ENCODE measurements around the gene SLC47A2. TPM values are rescaled to one million over a fixed set of nuclear protein-coding genes. Genes with fewer than 3 reads are reported as not detected.
A peak's percentile ranks its signal among the peaks of the same experiment; 100 is the strongest.

Gene SLC47A2
- total and polyA plus RNA-seq, 2 of the 13 experiments (the other 11 are each of a cell fraction or from before 2014, with no cell fraction given): 0.04 TPM; not detected in 1

GRCh38 chr17:19660219-19660870, 56.0 kb downstream of the SLC47A2 start (continued):
- TF ChIP-seq, protein P1, sequence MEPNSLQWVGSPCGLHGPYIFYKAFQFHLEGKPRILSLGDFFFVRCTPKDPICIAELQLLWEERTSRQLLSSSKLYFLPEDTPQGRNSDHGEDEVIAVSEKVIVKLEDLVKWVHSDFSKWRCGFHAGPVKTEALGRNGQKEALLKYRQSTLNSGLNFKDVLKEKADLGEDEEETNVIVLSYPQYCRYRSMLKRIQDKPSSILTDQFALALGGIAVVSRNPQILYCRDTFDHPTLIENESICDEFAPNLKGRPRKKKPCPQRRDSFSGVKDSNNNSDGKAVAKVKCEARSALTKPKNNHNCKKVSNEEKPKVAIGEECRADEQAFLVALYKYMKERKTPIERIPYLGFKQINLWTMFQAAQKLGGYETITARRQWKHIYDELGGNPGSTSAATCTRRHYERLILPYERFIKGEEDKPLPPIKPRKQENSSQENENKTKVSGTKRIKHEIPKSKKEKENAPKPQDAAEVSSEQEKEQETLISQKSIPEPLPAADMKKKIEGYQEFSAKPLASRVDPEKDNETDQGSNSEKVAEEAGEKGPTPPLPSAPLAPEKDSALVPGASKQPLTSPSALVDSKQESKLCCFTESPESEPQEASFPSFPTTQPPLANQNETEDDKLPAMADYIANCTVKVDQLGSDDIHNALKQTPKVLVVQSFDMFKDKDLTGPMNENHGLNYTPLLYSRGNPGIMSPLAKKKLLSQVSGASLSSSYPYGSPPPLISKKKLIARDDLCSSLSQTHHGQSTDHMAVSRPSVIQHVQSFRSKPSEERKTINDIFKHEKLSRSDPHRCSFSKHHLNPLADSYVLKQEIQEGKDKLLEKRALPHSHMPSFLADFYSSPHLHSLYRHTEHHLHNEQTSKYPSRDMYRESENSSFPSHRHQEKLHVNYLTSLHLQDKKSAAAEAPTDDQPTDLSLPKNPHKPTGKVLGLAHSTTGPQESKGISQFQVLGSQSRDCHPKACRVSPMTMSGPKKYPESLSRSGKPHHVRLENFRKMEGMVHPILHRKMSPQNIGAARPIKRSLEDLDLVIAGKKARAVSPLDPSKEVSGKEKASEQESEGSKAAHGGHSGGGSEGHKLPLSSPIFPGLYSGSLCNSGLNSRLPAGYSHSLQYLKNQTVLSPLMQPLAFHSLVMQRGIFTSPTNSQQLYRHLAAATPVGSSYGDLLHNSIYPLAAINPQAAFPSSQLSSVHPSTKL (CRISPR knock-in tag; IDR thresholded peaks at IDR 0.05): peak; percentile 96
- TF ChIP-seq ZNF264 (CRISPR knock-in tag; IDR thresholded peaks at IDR 0.05) (no peak; the same call in 1 of the 2 replicates), NBN (conservative IDR thresholded peaks at IDR 0.05) (no peak), ZNF460 (CRISPR knock-in tag; IDR thresholded peaks at IDR 0.05; ENCODE audit: borderline replicate concordance) (no peak), ZNF616 (CRISPR knock-in tag; IDR thresholded peaks at IDR 0.05; ENCODE audit: low read depth) (no peak), MXD1 (CRISPR knock-in tag; IDR thresholded peaks at IDR 0.05) (no peak), ZNF646 (CRISPR knock-in tag; IDR thresholded peaks at IDR 0.05) (no peak), ZBTB7B (CRISPR knock-in tag; IDR thresholded peaks at IDR 0.05) (peak; percentile 85), HNF4G (IDR thresholded peaks at IDR 0.05; ENCODE audit: borderline replicate concordance, low read depth, low read length) (peak; percentile 72), HNF4G (CRISPR knock-in tag; IDR thresholded peaks at IDR 0.05; ENCODE audit: borderline replicate concordance, low read depth) (peak; percentile 30; the same call in 1 of the 2 replicates), SMAD1 (CRISPR knock-in tag; IDR thresholded peaks at IDR 0.05; ENCODE audit: borderline replicate concordance, low read depth) (no peak), ATAD3A (CRISPR knock-in tag; IDR thresholded peaks at IDR 0.05) (no peak), ZNF543 (CRISPR knock-in tag; IDR thresholded peaks at IDR 0.05) (no peak), ZNF737 (CRISPR knock-in tag; IDR thresholded peaks at IDR 0.05; ENCODE audit: borderline replicate concordance) (no peak), ZNF605 (CRISPR knock-in tag; IDR thresholded peaks at IDR 0.05) (no peak)
- TF ChIP-seq, protein P2, sequence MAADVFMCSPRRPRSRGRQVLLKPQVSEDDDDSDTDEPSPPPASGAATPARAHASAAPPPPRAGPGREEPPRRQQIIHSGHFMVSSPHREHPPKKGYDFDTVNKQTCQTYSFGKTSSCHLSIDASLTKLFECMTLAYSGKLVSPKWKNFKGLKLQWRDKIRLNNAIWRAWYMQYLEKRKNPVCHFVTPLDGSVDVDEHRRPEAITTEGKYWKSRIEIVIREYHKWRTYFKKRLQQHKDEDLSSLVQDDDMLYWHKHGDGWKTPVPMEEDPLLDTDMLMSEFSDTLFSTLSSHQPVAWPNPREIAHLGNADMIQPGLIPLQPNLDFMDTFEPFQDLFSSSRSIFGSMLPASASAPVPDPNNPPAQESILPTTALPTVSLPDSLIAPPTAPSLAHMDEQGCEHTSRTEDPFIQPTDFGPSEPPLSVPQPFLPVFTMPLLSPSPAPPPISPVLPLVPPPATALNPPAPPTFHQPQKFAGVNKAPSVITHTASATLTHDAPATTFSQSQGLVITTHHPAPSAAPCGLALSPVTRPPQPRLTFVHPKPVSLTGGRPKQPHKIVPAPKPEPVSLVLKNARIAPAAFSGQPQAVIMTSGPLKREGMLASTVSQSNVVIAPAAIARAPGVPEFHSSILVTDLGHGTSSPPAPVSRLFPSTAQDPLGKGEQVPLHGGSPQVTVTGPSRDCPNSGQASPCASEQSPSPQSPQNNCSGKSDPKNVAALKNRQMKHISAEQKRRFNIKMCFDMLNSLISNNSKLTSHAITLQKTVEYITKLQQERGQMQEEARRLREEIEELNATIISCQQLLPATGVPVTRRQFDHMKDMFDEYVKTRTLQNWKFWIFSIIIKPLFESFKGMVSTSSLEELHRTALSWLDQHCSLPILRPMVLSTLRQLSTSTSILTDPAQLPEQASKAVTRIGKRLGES (CRISPR knock-in tag; IDR thresholded peaks at IDR 0.05; ENCODE audit: borderline replicate concordance): no peak
